Measurements from ENCODE around the gene TSPAN9. TPM values are rescaled to one million over a fixed set of nuclear protein-coding genes. Genes with fewer than 3 reads are reported as not detected.

TSPAN9 gene
- total RNA-seq, 1 donor from 2014 or later, result 40.9 TPM

GRCh38 chr12:3138941-3139511 lies 61.8 kb downstream of the TSPAN9 start:
- H3K4me2 ChIP-seq (ENCODE audit: low read length), result no peak overlapping the region
- H3K27me3 ChIP-seq (ENCODE audit: insufficient read depth, low read length), result no peaks in the 10 kb centered on the region
- no peak overlapping the region for H3K4me3 Mint-ChIP-seq (ENCODE audit: unreplicated experiment)
- no peaks in the 10 kb centered on the region for H3K9me3 ChIP-seq (ENCODE audit: insufficient read depth, low read depth, low read length)
- peaks cover 8% of the 10 kb centered on the region for H3K4me1 Mint-ChIP-seq (ENCODE audit: low read depth, unreplicated experiment)
- peaks cover 23% of the 10 kb centered on the region for H3K79me2 ChIP-seq (ENCODE audit: insufficient read depth, low read length)
- no peak overlapping the region for H3K4me3 ChIP-seq (ENCODE audit: insufficient read depth, low read depth, low read length)
- no peak overlapping the region for H3K27ac ChIP-seq (ENCODE audit: low read depth, low read length)
- no peak for FAIRE-seq
- DNase-seq (ENCODE audit: low read depth), result no peak
- peaks cover 85% of the 10 kb centered on the region for H4K20me1 ChIP-seq (ENCODE audit: insufficient read depth, low read length)
- no peaks in the 10 kb centered on the region for H3K36me3 ChIP-seq (ENCODE audit: insufficient read depth, low read length)
- H3K36me3 Mint-ChIP-seq (ENCODE audit: low read depth, unreplicated experiment), result peaks cover 1% of the 10 kb centered on the region
- H3K27me3 Mint-ChIP-seq (ENCODE audit: low read depth, unreplicated experiment), result peaks cover 15% of the 10 kb centered on the region
- no peak overlapping the region for H3K27ac Mint-ChIP-seq (ENCODE audit: unreplicated experiment)
- no peak for TF ChIP-seq CTCF (IDR thresholded peaks at IDR 0.05; ENCODE audit: insufficient read depth, low read depth, low read length)
- peaks cover 11% of the 10 kb centered on the region for H3K4me1 ChIP-seq (ENCODE audit: insufficient read depth, low read length)
- H2AFZ ChIP-seq (ENCODE audit: low read depth, low read length), result no peak overlapping the region
- H3K9me3 Mint-ChIP-seq (ENCODE audit: unreplicated experiment), result no peaks in the 10 kb centered on the region
- no peak overlapping the region for H3K9ac ChIP-seq (ENCODE audit: low read length)

- Histone ChIP-seq H3K36me3 (ENCODE audit: insufficient read depth, low read length) (no peaks in the 10 kb centered on the region), H3K27me3 (ENCODE audit: insufficient read depth, low read length) (no peaks in the 10 kb centered on the region), H2AFZ (ENCODE audit: low read depth, low read length) (no peak overlapping the region), H3K4me2 (ENCODE audit: low read length) (no peak overlapping the region), H4K20me1 (ENCODE audit: insufficient read depth, low read length) (peaks cover 84% of the 10 kb centered on the region), H3K9me3 (ENCODE audit: insufficient read depth, low read depth, low read length) (no peaks in the 10 kb centered on the region), H3K4me1 (ENCODE audit: insufficient read depth, low read length) (peaks cover 11% of the 10 kb centered on the region), H3K9ac (ENCODE audit: low read length) (no peak overlapping the region), H3K4me3 (ENCODE audit: insufficient read depth, low read depth, low read length) (no peak overlapping the region), H3K27ac (ENCODE audit: low read depth, low read length) (no peak overlapping the region), H3K79me2 (ENCODE audit: insufficient read depth, low read length) (peaks cover 23% of the 10 kb centered on the region)
- H3K4me3 Mint-ChIP-seq (ENCODE audit: unreplicated experiment), result no peak overlapping the region
- peaks cover 15% of the 10 kb centered on the region for H3K27me3 Mint-ChIP-seq (ENCODE audit: low read depth, unreplicated experiment)
- TF ChIP-seq CTCF (IDR thresholded peaks at IDR 0.05; ENCODE audit: insufficient read depth, low read depth, low read length) (no peak), EZH2 (IDR thresholded peaks at IDR 0.05; ENCODE audit: insufficient read depth, low read length) (no peak)
- peaks cover 2% of the 10 kb centered on the region for H3K36me3 Mint-ChIP-seq (ENCODE audit: low read depth, unreplicated experiment)
- no peak overlapping the region for H3K27ac Mint-ChIP-seq (ENCODE audit: unreplicated experiment)
- H3K9me3 Mint-ChIP-seq (ENCODE audit: unreplicated experiment), result no peaks in the 10 kb centered on the region
- FAIRE-seq, result no peak
- H3K4me1 Mint-ChIP-seq (ENCODE audit: low read depth, unreplicated experiment), result peaks cover 8% of the 10 kb centered on the region
- DNase-seq (ENCODE audit: low read depth), result no peak
Measured at GRCh38 chr12:3139760-3140159, 62.6 kb downstream of the TSPAN9 start.

GRCh38 chr12:3140284-3140683 lies 63.1 kb downstream of the TSPAN9 start:
- no peaks in the 10 kb centered on the region for H3K9me3 ChIP-seq (ENCODE audit: insufficient read depth, low read depth, low read length)
- H3K27ac Mint-ChIP-seq (ENCODE audit: unreplicated experiment), result no peak overlapping the region
- H3K4me1 Mint-ChIP-seq (ENCODE audit: low read depth, unreplicated experiment), result peaks cover 8% of the 10 kb centered on the region
- TF ChIP-seq EZH2 (IDR thresholded peaks at IDR 0.05; ENCODE audit: insufficient read depth, low read length) (no peak), CTCF (IDR thresholded peaks at IDR 0.05; ENCODE audit: insufficient read depth, low read depth, low read length) (no peak)
- peaks cover 87% of the 10 kb centered on the region for H4K20me1 ChIP-seq (ENCODE audit: insufficient read depth, low read length)
- peaks cover 17% of the 10 kb centered on the region for H3K27me3 Mint-ChIP-seq (ENCODE audit: low read depth, unreplicated experiment)
- H2AFZ ChIP-seq (ENCODE audit: low read depth, low read length), result no peak overlapping the region
- H3K27ac ChIP-seq (ENCODE audit: low read depth, low read length), result no peak overlapping the region
- H3K4me3 Mint-ChIP-seq (ENCODE audit: unreplicated experiment), result no peak overlapping the region
- no peaks in the 10 kb centered on the region for H3K27me3 ChIP-seq (ENCODE audit: insufficient read depth, low read length)
- H3K9ac ChIP-seq (ENCODE audit: low read length), result no peak overlapping the region
- H3K9me3 Mint-ChIP-seq (ENCODE audit: unreplicated experiment), result no peaks in the 10 kb centered on the region
- peaks cover 7% of the 10 kb centered on the region for H3K36me3 Mint-ChIP-seq (ENCODE audit: low read depth, unreplicated experiment)
- no peaks in the 10 kb centered on the region for H3K36me3 ChIP-seq (ENCODE audit: insufficient read depth, low read length)
- DNase-seq (ENCODE audit: low read depth) (no peak), FAIRE-seq (no peak)
- H3K4me1 ChIP-seq (ENCODE audit: insufficient read depth, low read length), result peaks cover 11% of the 10 kb centered on the region
- H3K4me2 ChIP-seq (ENCODE audit: low read length), result no peak overlapping the region
- no peak overlapping the region for H3K4me3 ChIP-seq (ENCODE audit: insufficient read depth, low read depth, low read length)
- H3K79me2 ChIP-seq (ENCODE audit: insufficient read depth, low read length), result peaks cover 24% of the 10 kb centered on the region
